DND-41 (cell line): Measurements from ENCODE around the gene LYZL2.
"Not testable (repeated sequence)": the region's sequence is repeated elsewhere in the genome, so short reads cannot be mapped to it uniquely, and the experiment has no call there.

Experiments
- ATAC-seq: fragments of 200-7000 bp; cut with Tn5 transposase; 3 replicates; pipeline ENCODE4 v1.9.1; 2021; ENCODE audit warnings: low read depth; ENCODE audit not compliant: insufficient read depth
- DNase-seq: peaks from one replicate; pipeline ENCODE4 v3.0.0-alpha.2; 2020
- H2AFZ ChIP-seq: 2 replicates; pipeline ENCODE4 v1.6.0; 2012; ENCODE audit warnings: low read depth, low read length
- H3K27ac ChIP-seq: 2 replicates; pipeline ENCODE4 v1.5.1; 2012; ENCODE audit warnings: low read length, inconsistent platforms
- H3K27me3 ChIP-seq: fragments of 200-600 bp; sonication (generic); 2 replicates; pipeline ENCODE4 v1.6.0; 2012; ENCODE audit warnings: low read length, mild to moderate bottlenecking, inconsistent platforms; ENCODE audit not compliant: insufficient read depth, poor library complexity
- H3K36me3 ChIP-seq: 2 replicates; pipeline ENCODE4 v1.5.1; 2012; ENCODE audit warnings: low read length, inconsistent platforms; ENCODE audit not compliant: insufficient read depth
- H3K4me1 ChIP-seq: 2 replicates; pipeline ENCODE4 v1.5.1; 2012; ENCODE audit warnings: mild to moderate bottlenecking, low read length; ENCODE audit not compliant: insufficient read depth
- H3K4me2 ChIP-seq: 2 replicates; pipeline ENCODE4 v1.6.0; 2012; ENCODE audit warnings: mild to moderate bottlenecking, moderate library complexity, low read length, inconsistent platforms; ENCODE audit not compliant: insufficient read depth
- H3K4me3 ChIP-seq, 2 experiments: fragments of 200-600 bp in 1 of 2; shearing (Covaris generic) in 1 of 2; 2 replicates each; pipeline ENCODE4 v1.5.1; 2012 to 2016; ENCODE audit warnings: inconsistent platforms in 2 of 2, low read length in 2 of 2, mild to moderate bottlenecking in 2 of 2, low read depth in 1 of 2, moderate library complexity in 1 of 2
- H3K79me2 ChIP-seq: 2 replicates; pipeline ENCODE4 v1.6.0; 2012; ENCODE audit warnings: low read length, inconsistent platforms; ENCODE audit not compliant: insufficient read depth
- H3K9ac ChIP-seq: 2 replicates; pipeline ENCODE4 v1.6.0; 2012; ENCODE audit warnings: low read depth, mild to moderate bottlenecking, inconsistent platforms, low read length, moderate library complexity
- H3K9me3 ChIP-seq: 2 replicates; pipeline ENCODE4 v1.5.1; 2012; ENCODE audit warnings: low read length, moderate library complexity, mild to moderate bottlenecking, inconsistent platforms; ENCODE audit not compliant: insufficient read depth, severe bottlenecking
- H4K20me1 ChIP-seq: 2 replicates; pipeline ENCODE4 v1.6.0; 2012; ENCODE audit warnings: low read length; ENCODE audit not compliant: insufficient read depth
- EZH2 ChIP-seq: IDR thresholded peaks from 3 replicates; pipeline ENCODE4 v1.6.1; 2012; ENCODE audit warnings: borderline replicate concordance, low read depth, mild to moderate bottlenecking, moderate library complexity, low read length, inconsistent platforms; ENCODE audit not compliant: severe bottlenecking
- TF ChIP-seq, protein P1 (sequence below): IDR thresholded peaks from 2 replicates; pipeline ENCODE4 v1.5.1; 2012; ENCODE audit warnings: borderline replicate concordance, low read length, moderate library complexity, mild to moderate bottlenecking; ENCODE audit not compliant: poor library complexity, severe bottlenecking; ENCODE audit errors: extremely low read depth

The LYZL2 gene

DNA sequence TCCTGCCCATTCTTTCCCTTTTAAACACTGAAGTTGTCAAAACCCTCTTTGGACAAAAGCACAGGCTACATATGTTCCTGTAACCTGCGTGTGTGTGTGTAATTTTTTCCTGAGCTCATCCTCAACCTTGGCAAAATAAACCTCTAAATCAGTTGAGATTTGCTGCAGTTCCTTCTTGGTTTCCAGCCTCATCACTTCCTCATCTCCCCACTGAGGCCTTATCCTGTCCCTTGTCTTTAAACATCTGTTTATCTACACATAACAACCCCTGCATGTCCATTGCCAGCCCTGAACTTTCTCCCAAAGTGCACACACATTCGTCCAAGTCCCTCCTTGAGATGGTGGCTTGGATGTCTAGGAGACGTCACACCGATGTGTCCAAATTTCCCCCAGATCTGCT, 35.5 kb downstream of the LYZL2 start:
- no peak overlapping the region for H2AFZ ChIP-seq
- H3K27ac ChIP-seq, result no peak overlapping the region
- H3K36me3 ChIP-seq, result no peaks in the 10 kb centered on the region
- ATAC-seq (no peak), DNase-seq (no peak)
- H3K4me1 ChIP-seq, result no peaks in the 10 kb centered on the region
- TF ChIP-seq, protein P1, sequence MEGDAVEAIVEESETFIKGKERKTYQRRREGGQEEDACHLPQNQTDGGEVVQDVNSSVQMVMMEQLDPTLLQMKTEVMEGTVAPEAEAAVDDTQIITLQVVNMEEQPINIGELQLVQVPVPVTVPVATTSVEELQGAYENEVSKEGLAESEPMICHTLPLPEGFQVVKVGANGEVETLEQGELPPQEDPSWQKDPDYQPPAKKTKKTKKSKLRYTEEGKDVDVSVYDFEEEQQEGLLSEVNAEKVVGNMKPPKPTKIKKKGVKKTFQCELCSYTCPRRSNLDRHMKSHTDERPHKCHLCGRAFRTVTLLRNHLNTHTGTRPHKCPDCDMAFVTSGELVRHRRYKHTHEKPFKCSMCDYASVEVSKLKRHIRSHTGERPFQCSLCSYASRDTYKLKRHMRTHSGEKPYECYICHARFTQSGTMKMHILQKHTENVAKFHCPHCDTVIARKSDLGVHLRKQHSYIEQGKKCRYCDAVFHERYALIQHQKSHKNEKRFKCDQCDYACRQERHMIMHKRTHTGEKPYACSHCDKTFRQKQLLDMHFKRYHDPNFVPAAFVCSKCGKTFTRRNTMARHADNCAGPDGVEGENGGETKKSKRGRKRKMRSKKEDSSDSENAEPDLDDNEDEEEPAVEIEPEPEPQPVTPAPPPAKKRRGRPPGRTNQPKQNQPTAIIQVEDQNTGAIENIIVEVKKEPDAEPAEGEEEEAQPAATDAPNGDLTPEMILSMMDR, result no peak
- TF ChIP-seq EZH2, result no peak
- H3K4me2 ChIP-seq, result no peak overlapping the region
- H4K20me1 ChIP-seq, result no peaks in the 10 kb centered on the region
- H3K9ac ChIP-seq, result no peak overlapping the region
- no peak overlapping the region for H3K4me3 ChIP-seq
- no peaks in the 10 kb centered on the region for H3K9me3 ChIP-seq
- H3K27me3 ChIP-seq, result no peaks in the 10 kb centered on the region
- H3K79me2 ChIP-seq, result no peaks in the 10 kb centered on the region

DNA sequence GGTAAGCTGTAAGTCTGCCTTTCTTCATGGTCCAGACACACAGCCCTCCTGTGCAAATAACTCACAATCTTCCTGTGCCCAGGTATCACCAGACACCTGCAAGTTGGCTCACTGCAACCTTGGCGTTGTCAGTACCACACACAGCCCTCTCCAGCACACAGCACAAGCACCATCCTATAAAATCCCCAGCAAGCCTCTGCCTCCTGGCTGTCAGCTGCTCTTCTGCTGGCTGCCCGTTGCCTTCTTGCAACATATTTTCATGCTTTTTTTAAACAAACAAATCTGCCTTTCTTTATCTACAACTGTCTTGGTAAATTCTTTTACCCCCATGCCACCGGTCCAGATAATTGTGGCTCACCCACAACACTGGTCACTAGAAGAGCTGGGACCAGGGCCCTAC, 36.8 kb downstream of the LYZL2 start:
- H3K9me3 ChIP-seq, H3K27ac ChIP-seq, H4K20me1 ChIP-seq, DNase-seq, H3K36me3 ChIP-seq, H3K9ac ChIP-seq, H2AFZ ChIP-seq, H3K4me2 ChIP-seq, ATAC-seq, H3K4me1 ChIP-seq, H3K27me3 ChIP-seq, H3K4me3 ChIP-seq, H3K79me2 ChIP-seq: not testable (repeated sequence)

DNA sequence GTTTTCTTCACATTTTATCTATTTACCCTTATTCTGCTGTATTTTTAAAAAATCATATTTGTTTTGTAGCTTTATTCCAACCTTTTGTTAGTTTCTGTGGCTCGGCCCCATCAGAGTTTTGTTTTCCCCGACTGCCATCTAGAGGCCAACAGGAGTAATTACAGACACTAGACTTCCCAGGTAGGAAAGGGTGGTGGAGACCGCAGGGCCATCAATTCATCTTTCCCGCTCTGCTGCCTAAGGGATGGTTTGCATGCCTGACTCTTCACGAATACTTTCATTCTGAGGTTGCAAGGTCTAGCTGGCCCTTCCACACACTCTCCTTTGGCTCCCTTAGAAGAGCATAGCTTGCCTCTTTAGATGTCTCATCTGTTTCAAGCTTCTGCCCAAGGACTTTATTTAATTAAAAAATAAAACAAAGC, 38.3 kb downstream of the LYZL2 start:
- H3K79me2 ChIP-seq, result no peaks in the 10 kb centered on the region
- no peak overlapping the region for H3K4me3 ChIP-seq
- no peaks in the 10 kb centered on the region for H3K9me3 ChIP-seq
- TF ChIP-seq, protein P1, result peak; percentile 86
- TF ChIP-seq EZH2, result no peak
- H3K27ac ChIP-seq, result no peak overlapping the region
- DNase-seq, result peak; percentile 35
- H2AFZ ChIP-seq, result no peak overlapping the region
- no peak overlapping the region for H3K9ac ChIP-seq
- H3K4me1 ChIP-seq, result no peaks in the 10 kb centered on the region
- ATAC-seq, result peak; percentile 84
- H4K20me1 ChIP-seq, result no peaks in the 10 kb centered on the region
- no peak overlapping the region for H3K4me2 ChIP-seq
- H3K27me3 ChIP-seq, result no peaks in the 10 kb centered on the region
- no peaks in the 10 kb centered on the region for H3K36me3 ChIP-seq

DNA sequence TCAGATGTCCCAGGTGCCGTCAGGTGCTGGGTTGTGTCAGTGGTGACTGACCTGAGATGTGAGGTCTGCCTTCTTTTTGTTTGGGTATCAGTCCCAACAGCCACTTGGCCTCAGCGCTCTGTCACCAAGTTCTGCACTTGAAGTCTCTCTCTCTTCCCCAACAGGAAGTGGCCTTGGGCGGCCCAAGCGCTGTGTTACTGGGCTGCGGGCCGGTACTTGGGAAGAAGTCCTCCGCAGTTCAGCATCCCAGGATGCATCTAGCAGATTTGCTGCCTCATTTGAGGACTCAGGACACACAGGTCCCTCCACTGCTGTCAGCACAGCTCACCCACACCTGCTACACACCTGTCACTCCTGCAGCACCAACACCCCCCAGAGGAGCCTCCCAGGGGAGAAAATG, 40.1 kb downstream of the LYZL2 start:
- Histone ChIP-seq H3K36me3 (no peaks in the 10 kb centered on the region), H3K79me2 (no peaks in the 10 kb centered on the region), H3K9me3 (no peaks in the 10 kb centered on the region), H3K4me2 (no peak overlapping the region), H4K20me1 (no peaks in the 10 kb centered on the region), H3K4me3 (no peak overlapping the region), H3K27ac (no peak overlapping the region), H3K27me3 (no peaks in the 10 kb centered on the region), H3K4me1 (no peaks in the 10 kb centered on the region), H2AFZ (no peak overlapping the region), H3K9ac (no peak overlapping the region)
- no peak for ATAC-seq
- no peak for DNase-seq
- TF ChIP-seq, protein P1, result no peak
- TF ChIP-seq EZH2, result no peak
